ENCODE data around the gene OCEL1. TPM values are rescaled to one million over a fixed set of nuclear protein-coding genes. Genes with fewer than 3 reads are reported as not detected.

OCEL1 gene
- polyA plus RNA-seq, 3 donors from 2014 or later: 31.4 to 51.3 (median 42.3) TPM

DNA sequence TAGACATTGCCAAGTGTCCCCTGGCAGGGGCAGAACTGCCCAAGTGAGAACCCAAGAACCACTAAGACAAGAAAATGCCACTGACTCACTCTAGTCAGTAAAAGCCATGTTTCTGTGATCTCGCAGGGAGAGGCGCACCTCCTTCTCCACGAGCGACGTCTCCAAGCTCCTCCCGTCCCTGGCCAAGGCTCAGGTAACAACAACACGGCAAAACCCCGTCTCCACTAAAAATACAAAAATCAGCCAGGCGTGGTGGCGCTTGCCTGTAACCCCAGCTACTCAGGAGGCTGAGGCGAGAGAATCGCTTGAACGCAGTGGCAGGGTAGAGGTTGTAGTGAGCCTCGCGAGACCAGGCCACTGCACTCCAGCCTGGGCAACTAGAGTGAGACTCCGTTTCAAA is 28.4 kb upstream of the OCEL1 start:
- H3K9me3 Mint-ChIP-seq: no peaks in the 10 kb centered on the region
- peaks cover 1 to 10% of the 10 kb centered on the region in 2 donors for H3K4me1 Mint-ChIP-seq
- H3K36me3 Mint-ChIP-seq: peaks cover 27 to 54% (median 30%) of the 10 kb centered on the region in 3 donors
- no peak overlapping the region for H3K4me3 Mint-ChIP-seq
- peaks cover 0 to 6% (median 1%) of the 10 kb centered on the region in 3 donors for H3K27me3 Mint-ChIP-seq (ENCODE audit: low read depth in 3 of 3)
- H3K27ac Mint-ChIP-seq: no peak overlapping the region
- no peak for DNase-seq

DNA sequence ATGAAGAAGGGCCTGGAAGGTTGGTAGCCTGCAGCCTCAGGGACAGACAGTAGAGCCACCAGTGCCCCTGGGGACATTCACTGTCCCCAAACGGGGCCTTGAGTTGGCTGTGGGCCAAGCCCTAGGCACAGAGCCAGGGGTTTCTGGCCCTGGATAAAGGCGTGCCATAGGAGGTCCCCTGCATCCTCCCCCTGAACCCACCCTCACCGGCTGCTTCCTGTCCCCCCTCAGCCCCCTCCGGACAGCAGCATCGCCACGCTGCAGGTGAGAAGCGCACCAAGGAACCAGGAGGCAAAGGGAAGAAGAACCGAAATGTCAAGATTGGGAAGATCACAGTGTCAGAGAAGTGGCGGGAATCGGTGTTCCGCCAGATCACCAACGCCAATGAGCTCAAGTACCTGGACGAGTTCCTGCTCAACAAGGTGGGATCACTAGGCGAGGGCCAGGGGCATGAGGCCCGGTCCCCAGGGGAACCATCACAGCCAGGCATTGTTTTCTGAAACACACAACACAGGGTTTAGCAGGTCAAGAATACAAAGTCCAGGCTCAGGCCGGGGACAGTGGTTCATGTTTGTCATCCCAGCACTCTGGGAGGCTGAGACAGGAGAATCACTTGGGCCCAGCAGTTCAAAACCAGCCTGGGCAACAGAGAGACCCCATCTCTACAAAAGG is 25.5 kb upstream of the OCEL1 start:
- no peak for DNase-seq
- no peak overlapping the region for H3K4me3 Mint-ChIP-seq
- H3K27ac Mint-ChIP-seq: no peak overlapping the region
- peaks cover 27 to 58% (median 32%) of the 10 kb centered on the region in 3 donors for H3K36me3 Mint-ChIP-seq
- H3K27me3 Mint-ChIP-seq (ENCODE audit: low read depth in 3 of 3): peaks cover 1 to 10% (median 3%) of the 10 kb centered on the region in 3 donors
- H3K4me1 Mint-ChIP-seq: peaks cover 1 to 10% of the 10 kb centered on the region in 2 donors
- no peaks in the 10 kb centered on the region for H3K9me3 Mint-ChIP-seq

DNA sequence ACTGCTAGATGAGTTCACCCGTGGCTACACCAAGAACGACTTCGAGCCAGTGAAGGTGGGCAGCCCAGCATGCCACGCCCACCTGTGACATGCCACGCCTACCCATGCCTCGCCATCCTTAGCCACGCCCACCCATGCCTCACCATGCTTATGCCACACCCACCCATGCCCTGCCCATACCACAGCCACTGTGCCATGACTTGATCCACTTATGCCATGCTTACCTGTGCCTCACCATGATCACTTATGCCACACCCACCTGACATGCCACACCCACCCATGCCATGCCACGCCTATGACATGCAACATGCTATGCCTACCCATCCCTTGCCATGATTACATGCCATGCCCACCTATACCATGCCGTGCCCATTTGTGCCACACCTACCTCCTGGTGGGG is 23.8 kb upstream of the OCEL1 start:
- Mint-ChIP-seq H3K4me1 (peaks cover 0 to 1% of the 10 kb centered on the region in 2 donors), H3K4me3 (no peak overlapping the region), H3K27me3 (ENCODE audit: low read depth in 3 of 3) (peaks cover 1 to 16% (median 3%) of the 10 kb centered on the region in 3 donors), H3K27ac (peak overlapping the region in 1 of 6 donors; percentile 68), H3K36me3 (peaks cover 20 to 45% (median 23%) of the 10 kb centered on the region in 3 donors), H3K9me3 (no peaks in the 10 kb centered on the region)
- DNase-seq: no peak

- DNase-seq: no peak
- H3K36me3 Mint-ChIP-seq: peaks cover 20 to 42% (median 21%) of the 10 kb centered on the region in 3 donors
- peaks cover 0 to 1% of the 10 kb centered on the region in 2 donors for H3K4me1 Mint-ChIP-seq
- peak overlapping the region in 1 of 6 donors; percentile 68 for H3K27ac Mint-ChIP-seq
- no peaks in the 10 kb centered on the region for H3K9me3 Mint-ChIP-seq
- H3K4me3 Mint-ChIP-seq: no peak overlapping the region
- peaks cover 1 to 14% (median 3%) of the 10 kb centered on the region in 3 donors for H3K27me3 Mint-ChIP-seq (ENCODE audit: low read depth in 3 of 3)
These were observed 23.3 kb upstream of the OCEL1 start for GRCh38 chr19:17202713-17203112.

- peak; percentile 31 to 35 (median 32) for DNase-seq
- peaks cover 0 to 1% of the 10 kb centered on the region in 2 donors for H3K4me1 Mint-ChIP-seq
- H3K36me3 Mint-ChIP-seq: peaks cover 23 to 35% (median 25%) of the 10 kb centered on the region in 3 donors
- H3K9me3 Mint-ChIP-seq: no peaks in the 10 kb centered on the region
- H3K27me3 Mint-ChIP-seq (ENCODE audit: low read depth in 3 of 3): peaks cover 4 to 15% (median 7%) of the 10 kb centered on the region in 3 donors
- no peak overlapping the region for H3K27ac Mint-ChIP-seq
- no peak overlapping the region for H3K4me3 Mint-ChIP-seq
These were observed 20.5 kb upstream of the OCEL1 start for GRCh38 chr19:17205237-17206140.

DNA sequence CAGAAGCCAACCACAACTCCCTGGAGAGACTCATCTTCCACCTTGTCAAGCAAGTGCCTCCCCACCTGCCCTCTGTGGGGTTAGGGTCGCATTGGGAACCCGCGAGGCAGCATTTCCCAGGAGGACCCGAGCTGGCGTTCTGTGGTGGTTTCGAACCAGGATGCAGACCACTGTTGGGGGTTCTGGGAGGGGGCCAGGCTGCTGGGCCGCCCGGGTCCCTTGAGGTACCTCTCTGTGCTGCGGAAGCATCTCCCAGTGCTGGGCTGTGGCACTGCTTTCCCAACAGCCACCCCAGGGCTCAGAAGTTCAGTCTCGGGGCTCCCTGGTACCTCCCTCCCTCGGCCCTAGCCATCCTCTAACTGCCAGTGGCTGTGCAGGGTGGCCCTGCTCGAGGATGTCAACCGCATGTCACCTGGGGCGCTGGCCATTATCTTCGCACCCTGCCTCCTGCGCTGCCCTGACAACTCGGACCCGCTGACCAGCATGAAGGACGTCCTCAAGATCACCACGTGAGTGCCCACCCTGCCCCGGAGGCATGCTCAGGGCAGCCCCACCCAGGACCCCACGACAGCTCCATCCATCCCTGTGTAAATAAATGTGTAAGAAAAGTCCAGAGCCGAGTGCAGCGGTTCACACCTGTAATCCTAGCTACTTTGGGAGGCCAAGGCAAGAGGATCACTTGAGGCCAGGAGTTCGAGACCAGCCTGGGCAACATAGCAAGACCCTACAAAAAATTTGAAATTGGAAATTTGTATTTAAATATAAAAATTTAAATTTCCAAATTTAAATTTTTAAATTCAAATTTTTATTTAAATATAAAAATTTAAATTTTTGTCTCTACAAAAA is 19.1 kb upstream of the OCEL1 start:
- no peak overlapping the region for H3K27ac Mint-ChIP-seq

DNA sequence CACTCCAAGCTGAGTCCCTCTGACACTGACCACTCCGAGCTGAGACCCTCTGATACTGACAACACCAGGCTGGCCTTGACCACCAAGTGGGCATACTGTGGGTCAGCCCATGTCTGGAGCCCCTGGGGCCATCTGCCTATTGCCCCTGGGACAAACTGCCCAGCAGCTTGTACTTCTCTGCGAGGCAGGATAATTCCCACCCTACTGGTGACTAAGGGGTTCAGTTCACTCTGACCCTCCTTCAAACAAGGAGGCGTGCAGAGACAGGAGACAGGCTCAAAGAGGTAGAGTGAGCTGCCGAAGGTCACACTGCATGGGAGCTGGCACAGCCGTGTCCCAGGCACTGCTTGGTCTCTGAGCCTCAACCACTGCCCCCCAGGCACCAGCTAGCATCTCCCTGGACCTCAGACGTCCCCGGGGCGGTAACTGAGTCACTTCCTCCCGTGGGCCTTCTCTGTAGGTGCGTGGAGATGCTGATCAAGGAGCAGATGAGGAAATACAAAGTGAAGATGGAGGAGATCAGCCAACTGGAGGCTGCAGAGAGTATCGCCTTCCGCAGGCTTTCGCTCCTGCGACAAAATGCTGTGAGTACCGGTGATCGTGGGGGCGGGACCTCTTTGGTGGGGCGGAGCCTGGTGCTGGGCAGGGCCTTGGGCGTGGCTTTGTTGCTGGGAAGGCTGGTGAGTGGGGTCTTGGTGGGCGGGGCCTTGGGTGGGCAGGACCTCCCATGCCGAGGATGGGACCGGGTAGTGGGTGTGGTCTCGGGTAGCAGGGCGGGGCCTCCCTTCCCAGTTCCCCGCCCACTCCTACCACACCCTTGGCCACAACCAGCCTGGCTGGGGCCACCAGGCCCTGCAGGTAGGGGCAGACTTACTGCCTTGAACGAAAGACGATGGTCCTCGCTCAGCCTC is 16.6 kb upstream of the OCEL1 start:
- peak overlapping the region in 3 of 6 donors; percentile 6 to 66 (median 55) for H3K27ac Mint-ChIP-seq
- DNase-seq: no peak
- peaks cover under 1 to 2% of the 10 kb centered on the region in 2 donors for H3K4me1 Mint-ChIP-seq

More for the DNA sequence above, 19.1 kb upstream of the OCEL1 start:
- peaks cover 19 to 25% (median 20%) of the 10 kb centered on the region in 3 donors for H3K36me3 Mint-ChIP-seq
- no peak overlapping the region for H3K4me3 Mint-ChIP-seq
- no peaks in the 10 kb centered on the region for H3K9me3 Mint-ChIP-seq
- peaks cover 0 to 1% of the 10 kb centered on the region in 2 donors for H3K4me1 Mint-ChIP-seq
- DNase-seq: no peak
- peaks cover 4 to 15% (median 7%) of the 10 kb centered on the region in 3 donors for H3K27me3 Mint-ChIP-seq (ENCODE audit: low read depth in 3 of 3)

DNA sequence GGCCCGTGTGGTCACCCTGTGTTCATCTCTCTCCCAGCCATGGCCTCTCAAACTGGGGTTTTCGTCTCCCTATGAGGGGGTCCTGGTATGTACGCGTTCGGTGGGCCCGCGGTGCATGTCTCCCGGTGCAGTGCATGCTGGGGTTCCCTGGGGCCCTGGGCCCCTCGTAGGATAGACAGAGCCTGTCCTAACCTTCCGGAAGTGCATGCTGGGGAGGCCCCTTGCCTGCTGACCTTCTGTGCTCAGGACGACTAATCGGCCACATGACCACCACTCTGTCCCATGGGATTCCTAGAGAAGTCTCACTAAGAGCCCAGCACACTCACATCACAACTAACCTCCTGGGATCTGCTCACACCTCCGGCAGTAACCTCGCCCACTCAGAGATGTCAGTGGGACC is 15.7 kb upstream of the OCEL1 start:
- Mint-ChIP-seq H3K36me3 (peaks cover 18 to 22% (median 18%) of the 10 kb centered on the region in 3 donors), H3K27me3 (ENCODE audit: low read depth in 3 of 3) (peaks cover 4 to 12% (median 7%) of the 10 kb centered on the region in 3 donors), H3K4me1 (peaks cover 9 to 11% of the 10 kb centered on the region in 2 donors), H3K4me3 (no peak overlapping the region), H3K9me3 (no peaks in the 10 kb centered on the region), H3K27ac (no peak overlapping the region)
- DNase-seq: no peak

More for the DNA sequence above, 16.6 kb upstream of the OCEL1 start:
- Mint-ChIP-seq H3K9me3 (no peaks in the 10 kb centered on the region), H3K36me3 (peaks cover 15 to 22% (median 15%) of the 10 kb centered on the region in 3 donors), H3K4me3 (no peak overlapping the region), H3K27me3 (ENCODE audit: low read depth in 3 of 3) (peaks cover 4 to 8% (median 7%) of the 10 kb centered on the region in 3 donors)

GRCh38 chr19:17211547-17212446 is 14.2 kb upstream of the OCEL1 start:
- Mint-ChIP-seq H3K36me3 (peaks cover 19 to 24% (median 20%) of the 10 kb centered on the region in 3 donors), H3K4me1 (peaks cover 12 to 14% of the 10 kb centered on the region in 2 donors), H3K27me3 (ENCODE audit: low read depth in 3 of 3) (peaks cover 4 to 9% (median 7%) of the 10 kb centered on the region in 3 donors), H3K4me3 (no peak overlapping the region), H3K9me3 (no peaks in the 10 kb centered on the region), H3K27ac (no peak overlapping the region)
- DNase-seq: no peak

DNA sequence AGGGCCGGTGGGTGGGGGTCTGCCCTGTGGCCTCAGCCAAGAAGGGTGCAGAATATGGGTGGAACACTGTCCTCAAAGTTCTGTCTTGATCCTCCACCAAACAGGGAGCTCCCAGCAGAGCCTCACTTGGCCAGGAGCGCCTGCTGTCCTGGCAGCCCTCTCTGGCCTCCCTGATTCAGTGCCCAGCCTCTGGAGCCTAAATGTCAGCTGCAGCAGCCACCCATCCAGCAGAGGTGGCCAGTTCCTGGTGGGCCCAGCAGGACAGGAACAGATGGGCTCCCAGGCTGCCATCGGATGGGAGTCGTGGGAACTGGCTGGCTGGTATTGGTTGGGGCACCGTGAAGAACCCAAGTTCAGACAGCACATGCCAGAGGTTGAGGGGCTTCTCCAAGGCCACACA is 12.7 kb upstream of the OCEL1 start:
- peaks cover 4 to 8% (median 7%) of the 10 kb centered on the region in 3 donors for H3K27me3 Mint-ChIP-seq (ENCODE audit: low read depth in 3 of 3)
- no peaks in the 10 kb centered on the region for H3K9me3 Mint-ChIP-seq
- no peak overlapping the region for H3K4me3 Mint-ChIP-seq
- H3K36me3 Mint-ChIP-seq: peaks cover 22 to 29% (median 23%) of the 10 kb centered on the region in 3 donors
- no peak for DNase-seq
- H3K27ac Mint-ChIP-seq: peak overlapping the region in 2 of 6 donors; percentile 17 to 24
- peaks cover 12 to 14% of the 10 kb centered on the region in 2 donors for H3K4me1 Mint-ChIP-seq

DNA sequence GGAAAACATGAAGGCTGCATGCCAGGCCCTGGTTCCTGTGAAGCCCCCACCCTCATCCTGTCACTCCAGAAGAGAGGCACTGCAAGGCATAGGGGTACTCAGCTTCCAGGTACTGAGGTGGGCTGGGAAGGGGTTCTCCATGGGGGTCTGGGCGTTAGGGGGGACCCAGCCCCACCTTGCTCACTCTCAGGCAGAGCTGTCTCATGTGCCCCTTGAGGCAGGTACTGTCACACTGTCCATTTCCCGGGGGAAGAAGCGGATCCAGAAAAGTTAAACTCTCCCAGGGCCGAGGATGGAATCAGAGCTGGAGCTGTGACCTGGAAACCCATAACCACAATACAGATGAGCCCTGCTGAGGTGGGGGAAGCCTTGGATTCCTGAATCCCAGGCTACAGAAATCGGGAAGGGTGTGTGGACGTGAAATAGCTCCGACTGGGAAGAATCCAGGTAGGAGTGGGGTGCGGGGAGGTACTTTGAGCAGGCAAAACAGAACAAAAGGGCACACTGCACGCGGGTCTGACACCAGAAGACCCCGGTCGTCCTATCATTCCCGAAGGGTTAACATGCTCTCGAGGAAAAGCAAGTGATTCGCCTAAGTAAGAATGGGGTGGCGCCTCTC is 11.4 kb upstream of the OCEL1 start:
- H3K4me3 Mint-ChIP-seq: peak overlapping the region; percentile 81 to 97 (median 96)
- H3K27me3 Mint-ChIP-seq (ENCODE audit: low read depth in 3 of 3): peaks cover 3 to 6% (median 5%) of the 10 kb centered on the region in 3 donors
- H3K36me3 Mint-ChIP-seq: peaks cover 20 to 29% (median 24%) of the 10 kb centered on the region in 3 donors
- no peaks in the 10 kb centered on the region for H3K9me3 Mint-ChIP-seq
- peaks cover 12 to 14% of the 10 kb centered on the region in 2 donors for H3K4me1 Mint-ChIP-seq
- peak overlapping the region; percentile 94 to 99 (median 98) for H3K27ac Mint-ChIP-seq
- DNase-seq: no peak
